ENCODE measurements around the gene MISP.

Gene MISP

GRCh38 chr19:800360-801029 lies 49.6 kb downstream of the MISP start:
- no peak for TF ChIP-seq GATA3 (IDR thresholded peaks at IDR 0.05; ENCODE audit: low read depth, low read length)
- peak; percentile 88 for TF ChIP-seq GATA2 (IDR thresholded peaks at IDR 0.05; ENCODE audit: low read depth, low read length)

DNA sequence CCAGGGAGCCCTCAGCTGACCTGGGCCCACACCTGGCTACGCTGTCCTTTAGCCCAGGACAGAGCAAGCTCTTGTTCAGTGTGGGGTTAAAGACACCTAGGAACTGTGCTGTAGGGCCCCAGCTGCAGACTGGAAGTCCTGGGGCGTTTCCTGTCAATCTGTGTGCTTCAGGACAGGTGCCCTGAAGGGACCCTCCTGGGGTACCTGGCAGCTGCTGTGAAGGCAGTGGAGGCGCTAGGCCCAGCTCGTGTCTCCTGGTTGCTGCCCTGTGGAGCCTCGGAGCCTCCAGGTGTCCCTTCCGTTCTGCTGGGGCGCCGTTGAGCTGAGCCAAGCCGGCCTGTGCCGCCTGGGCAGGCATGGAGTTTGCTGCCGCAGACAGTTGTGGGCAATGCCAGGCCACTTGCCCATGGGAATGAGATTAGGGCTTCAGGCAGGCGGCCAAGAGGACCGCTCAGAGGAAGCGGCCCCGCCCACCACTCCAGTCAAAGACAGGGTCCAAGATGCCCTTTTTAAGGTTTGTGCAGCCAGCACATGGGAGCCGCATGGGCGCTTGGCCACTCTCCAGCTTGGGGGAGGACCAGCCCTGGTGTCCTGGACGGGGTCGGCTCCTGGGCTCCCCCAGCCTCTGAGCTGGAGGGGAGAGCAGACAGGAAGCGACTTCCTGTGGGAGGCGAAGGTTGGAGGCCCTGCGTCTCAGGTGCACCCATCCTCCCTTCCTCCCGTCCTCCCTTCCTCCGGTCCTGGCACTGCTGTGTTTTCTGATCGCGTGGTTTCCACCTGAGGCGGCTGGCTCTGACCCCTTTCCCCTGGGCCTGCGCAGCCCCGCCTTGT lies 50.3 kb downstream of the MISP start:
- no peak for TF ChIP-seq GATA3 (IDR thresholded peaks at IDR 0.05; ENCODE audit: low read depth, low read length)
- no peak for TF ChIP-seq GATA2 (IDR thresholded peaks at IDR 0.05; ENCODE audit: low read depth, low read length)

GRCh38 chr19:801861-802497 lies 51.1 kb downstream of the MISP start:
- TF ChIP-seq GATA2 (IDR thresholded peaks at IDR 0.05; ENCODE audit: low read depth, low read length) (no peak), GATA3 (IDR thresholded peaks at IDR 0.05; ENCODE audit: low read depth, low read length) (no peak)

- TF ChIP-seq GATA2 (IDR thresholded peaks at IDR 0.05; ENCODE audit: low read depth, low read length), result no peak
- no peak for TF ChIP-seq GATA3 (IDR thresholded peaks at IDR 0.05; ENCODE audit: low read depth, low read length)
Observed at GRCh38 chr19:802498-803098, 51.7 kb downstream of the MISP start.

GRCh38 chr19:803099-803561 lies 52.2 kb downstream of the MISP start:
- TF ChIP-seq GATA2 (IDR thresholded peaks at IDR 0.05; ENCODE audit: low read depth, low read length) (no peak), GATA3 (IDR thresholded peaks at IDR 0.05; ENCODE audit: low read depth, low read length) (no peak)

- TF ChIP-seq GATA3 (IDR thresholded peaks at IDR 0.05; ENCODE audit: low read depth, low read length), result no peak
- no peak for TF ChIP-seq GATA2 (IDR thresholded peaks at IDR 0.05; ENCODE audit: low read depth, low read length)
Observed at GRCh38 chr19:803686-804418, 52.9 kb downstream of the MISP start.

GRCh38 chr19:804419-805165 lies 53.7 kb downstream of the MISP start:
- no peak for TF ChIP-seq GATA2 (IDR thresholded peaks at IDR 0.05; ENCODE audit: low read depth, low read length)
- no peak for TF ChIP-seq GATA3 (IDR thresholded peaks at IDR 0.05; ENCODE audit: low read depth, low read length)

GRCh38 chr19:805166-805551 lies 54.2 kb downstream of the MISP start:
- TF ChIP-seq GATA2 (IDR thresholded peaks at IDR 0.05; ENCODE audit: low read depth, low read length), result no peak
- TF ChIP-seq GATA3 (IDR thresholded peaks at IDR 0.05; ENCODE audit: low read depth, low read length), result no peak

DNA sequence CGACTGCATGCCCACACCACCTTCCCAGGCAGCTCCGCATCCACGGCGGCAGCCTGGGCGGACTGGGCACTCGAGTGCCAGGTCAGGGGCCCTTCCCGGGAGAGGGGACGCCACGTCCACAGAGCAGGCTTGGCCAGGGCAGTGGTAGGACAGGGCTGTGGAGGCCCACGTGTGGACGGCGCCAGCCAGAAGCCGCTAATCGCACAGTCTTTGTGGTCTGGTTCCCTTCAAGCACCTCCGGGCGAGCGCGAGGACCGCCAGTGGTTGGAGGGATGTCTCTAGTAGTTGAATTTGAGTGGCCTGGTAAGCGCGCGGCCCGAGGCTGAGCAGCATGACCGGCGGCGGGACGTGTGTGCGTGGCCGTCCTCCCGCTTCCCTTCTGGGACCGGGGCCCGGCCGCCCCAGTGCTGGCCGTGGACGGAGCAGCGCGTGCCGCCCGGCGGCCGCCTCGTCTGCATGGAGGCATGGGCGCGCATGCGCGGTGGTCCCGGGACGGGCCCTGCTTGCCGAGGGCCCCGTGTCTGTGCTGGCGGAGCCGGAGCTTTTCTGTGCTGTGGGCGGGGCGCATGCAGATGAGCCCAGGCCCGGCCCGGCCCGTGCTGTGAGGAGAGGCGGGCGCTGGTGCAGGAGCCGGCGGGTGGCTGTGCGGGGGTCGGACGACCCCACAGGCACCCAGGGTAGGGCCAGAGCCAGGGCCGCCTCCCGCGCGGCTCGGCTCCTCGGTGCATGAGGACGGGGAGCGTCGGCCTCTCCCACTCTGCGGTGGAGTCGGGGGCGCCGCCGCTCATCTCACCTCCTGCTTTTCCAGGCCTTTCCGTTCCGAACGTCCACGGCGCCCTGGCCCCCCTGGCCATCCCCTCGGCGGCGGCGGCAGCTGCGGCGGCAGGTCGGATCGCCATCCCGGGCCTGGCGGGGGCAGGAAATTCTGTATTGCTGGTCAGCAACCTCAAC lies 55.0 kb downstream of the MISP start:
- TF ChIP-seq GATA3 (IDR thresholded peaks at IDR 0.05; ENCODE audit: low read depth, low read length), result no peak
- no peak for TF ChIP-seq GATA2 (IDR thresholded peaks at IDR 0.05; ENCODE audit: low read depth, low read length)

GRCh38 chr19:806815-807421 lies 56.0 kb downstream of the MISP start:
- TF ChIP-seq GATA2 (IDR thresholded peaks at IDR 0.05; ENCODE audit: low read depth, low read length) (no peak), GATA3 (IDR thresholded peaks at IDR 0.05; ENCODE audit: low read depth, low read length) (no peak)

DNA sequence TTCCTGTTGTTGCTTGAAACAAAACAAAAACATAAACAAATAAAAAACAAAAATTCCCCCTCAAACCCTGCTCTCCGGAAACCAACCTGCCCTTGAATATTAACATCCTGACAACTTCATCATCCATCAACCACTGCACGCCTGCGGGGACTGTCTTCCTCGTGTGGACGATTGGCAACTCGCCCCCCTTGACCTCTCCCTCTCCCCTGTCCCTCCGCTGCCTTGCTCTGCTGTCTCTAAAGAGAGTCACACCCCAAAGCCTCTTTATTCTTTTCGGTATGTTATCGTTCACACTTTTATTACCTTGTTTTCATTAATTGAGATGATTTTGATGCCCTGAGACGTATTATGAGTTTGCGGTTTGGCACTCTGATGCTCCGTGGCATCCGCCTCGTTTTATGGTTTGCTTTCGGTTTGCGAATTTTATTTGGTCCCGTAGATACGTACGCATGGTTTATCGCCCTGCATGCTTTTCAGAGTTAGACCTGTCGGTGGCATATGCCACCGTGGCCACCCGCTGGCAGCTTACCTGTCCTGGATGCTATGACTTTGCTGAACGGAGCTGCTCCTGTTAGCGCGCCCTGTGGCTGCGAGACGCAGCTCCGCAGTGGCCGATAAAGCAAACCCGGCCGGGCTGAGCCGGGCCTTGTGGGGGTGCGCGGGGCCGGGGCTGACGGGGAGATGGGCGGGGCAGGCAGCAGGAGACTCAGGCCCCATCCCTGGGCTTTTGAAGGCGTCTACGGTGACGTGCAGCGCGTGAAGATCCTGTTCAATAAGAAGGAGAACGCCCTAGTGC lies 56.9 kb downstream of the MISP start:
- no peak for TF ChIP-seq GATA3 (IDR thresholded peaks at IDR 0.05; ENCODE audit: low read depth, low read length)

Data from SH-SY5Y (cell line).